GM18951 (cell line): ENCODE data around the gene LECT2.

Experiments used
- POLR2A ChIP-seq: IDR thresholded peaks from 4 replicates; pipeline ENCODE4 v1.6.1; 2011; ENCODE audit warnings: mild to moderate bottlenecking; ENCODE audit not compliant: insufficient read length, insufficient read depth; ENCODE audit errors: extremely low read depth
- in situ Hi-C: fragments of 300-500 bp; cut with MboI; formaldehyde crosslinking; loops from one replicate; pipeline ENCODE4 v1.12.0; 2022; ENCODE audit warnings: low sequenced_read_pairs, mixed read lengths, inconsistent platforms; ENCODE audit not compliant: unreplicated experiment

The LECT2 gene

GRCh38 chr5:135941711-135942110, 13.1 kb downstream of the LECT2 start:
- in situ Hi-C loops, result no loop called here
- TF ChIP-seq POLR2A, result no peak

- in situ Hi-C loops, result no loop called here
- no peak for TF ChIP-seq POLR2A
Measured at GRCh38 chr5:135937245-135937911, 17.4 kb downstream of the LECT2 start.

DNA sequence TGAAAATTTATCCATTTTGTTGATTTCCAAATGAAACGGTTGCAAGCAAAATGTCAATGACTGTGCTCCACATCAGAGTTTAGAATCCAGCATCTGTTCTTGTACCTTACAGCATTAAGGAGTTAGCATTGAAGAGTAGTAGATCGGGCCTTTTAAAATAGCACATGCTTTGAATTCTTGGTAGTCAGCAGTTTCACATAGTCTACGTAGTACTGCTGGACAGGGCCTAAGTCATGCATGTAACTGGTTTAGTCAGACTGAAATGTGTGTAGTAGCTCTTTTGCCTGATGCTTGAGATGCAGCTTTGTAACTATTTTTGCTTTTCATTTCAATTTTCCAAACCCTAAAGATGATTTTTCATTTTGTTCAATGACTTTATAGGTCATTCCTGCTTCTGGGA, 19.8 kb downstream of the LECT2 start:
- in situ Hi-C loops, result no loop called here
- TF ChIP-seq POLR2A, result no peak

GRCh38 chr5:135930949-135931295, 23.9 kb downstream of the LECT2 start:
- no peak for TF ChIP-seq POLR2A

GRCh38 chr5:135930029-135930948, 24.5 kb downstream of the LECT2 start:
- in situ Hi-C loops, result no loop called here

More at GRCh38 chr5:135930949-135931295, 23.9 kb downstream of the LECT2 start:
- in situ Hi-C loops, result no loop called here

DNA sequence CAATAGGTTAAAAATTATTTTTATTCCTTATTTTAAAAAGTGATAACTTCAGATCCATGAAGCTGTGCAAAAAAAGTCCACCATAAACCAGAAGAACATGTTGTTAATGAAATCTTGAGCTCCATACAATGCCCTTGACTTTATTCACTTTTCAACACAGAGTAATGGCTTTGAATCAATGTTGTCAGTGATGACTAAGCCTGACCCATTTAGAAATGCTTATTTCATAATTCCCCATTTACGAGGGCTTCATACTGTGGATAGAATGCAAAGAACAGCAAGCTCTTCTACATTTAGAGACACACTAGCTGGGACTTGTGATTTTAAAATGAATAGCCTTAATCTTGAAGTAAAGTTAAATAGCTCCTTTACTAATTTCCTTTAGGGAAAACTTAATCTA, 33.4 kb downstream of the LECT2 start:
- no peak for TF ChIP-seq POLR2A
- in situ Hi-C loops, result no loop called here

More at GRCh38 chr5:135930029-135930948, 24.5 kb downstream of the LECT2 start:
- no peak for TF ChIP-seq POLR2A

- in situ Hi-C loops, result no loop called here
- no peak for TF ChIP-seq POLR2A
Measured at GRCh38 chr5:135920199-135920598, 34.6 kb downstream of the LECT2 start.

GRCh38 chr5:135916638-135917263, 38.0 kb downstream of the LECT2 start:
- in situ Hi-C loops, result no loop called here
- TF ChIP-seq POLR2A, result no peak

DNA sequence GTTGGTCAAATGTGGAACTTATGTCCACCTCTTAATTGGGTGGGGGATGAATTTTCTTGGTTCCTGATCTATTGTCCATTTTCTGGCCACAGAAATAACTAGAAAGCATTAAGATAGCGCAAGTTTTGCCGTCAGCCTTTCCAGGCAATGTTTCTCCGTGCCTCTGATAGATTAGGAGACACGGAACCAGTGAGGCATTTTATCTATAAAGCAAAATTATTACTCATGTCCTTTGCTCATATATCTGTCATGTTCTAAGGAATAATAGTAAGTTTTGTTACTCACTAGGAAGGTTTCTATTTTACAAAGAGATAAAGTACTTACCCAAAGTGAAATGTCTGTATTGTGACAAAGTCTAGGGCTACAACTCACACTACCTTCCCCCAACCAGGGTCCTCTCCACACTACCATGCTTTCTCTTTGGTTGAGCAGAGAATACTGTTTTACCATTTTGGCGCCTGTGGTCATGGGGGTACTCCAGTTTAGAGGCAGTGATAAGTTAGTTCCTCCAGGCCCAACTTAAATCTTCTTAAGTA, 39.2 kb downstream of the LECT2 start:
- no peak for TF ChIP-seq POLR2A
- in situ Hi-C loops, result no loop called here

GRCh38 chr5:135913713-135914626, 40.8 kb downstream of the LECT2 start:
- TF ChIP-seq POLR2A, result no peak
- in situ Hi-C loops, result no loop called here

- no peak for TF ChIP-seq POLR2A
- in situ Hi-C loops, result no loop called here
Measured at GRCh38 chr5:135905144-135905543, 49.6 kb downstream of the LECT2 start.

DNA sequence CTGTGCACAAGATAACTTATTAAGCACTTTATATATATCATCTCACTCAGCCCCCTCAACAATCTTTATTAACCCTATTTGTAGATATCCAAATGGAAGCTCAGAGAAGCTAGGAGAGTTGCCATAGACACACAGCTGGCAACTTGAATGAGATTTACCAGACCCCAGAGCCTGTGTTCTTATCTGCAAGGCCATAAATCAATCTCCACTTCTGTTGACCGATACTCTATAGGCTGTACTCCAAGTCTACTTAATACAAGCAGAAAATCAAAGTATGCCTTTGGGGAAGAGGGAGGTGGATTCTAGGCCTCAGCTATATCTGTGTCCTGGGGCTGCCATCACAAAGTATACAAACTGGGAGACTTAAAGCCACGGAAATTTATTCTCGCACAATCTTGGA, 53.1 kb downstream of the LECT2 start:
- no peak for TF ChIP-seq POLR2A
- in situ Hi-C loops, result no loop called here

- in situ Hi-C loops, result no loop called here
- TF ChIP-seq POLR2A, result no peak
Measured at GRCh38 chr5:135900276-135900675, 54.5 kb downstream of the LECT2 start.

GRCh38 chr5:135898651-135899050, 56.1 kb downstream of the LECT2 start:
- TF ChIP-seq POLR2A, result no peak
- in situ Hi-C loops, result no loop called here
